NOMO-1 (cell line): ENCODE data around the gene GARIN3.

ENCODE experiments used
- DNase-seq, 2 experiments: peaks; one replicate each; lab custom pipeline; 2025; ENCODE audit not compliant: unreplicated experiment in 2 of 2; lab: John Stamatoyannopoulos, UW

Gene GARIN3

GRCh38 chr5:157166214-157167213 is at the start of gene GARIN3:
Gene GARIN3, minus strand, starts transcription at chr5:157166264. Its CDS starts 96 bp downstream, at chr5:157166168.
- no peak for DNase-seq

GRCh38 chr5:157215514-157216167 is 49.6 kb upstream of the GARIN3 start:
- no peak for DNase-seq

GRCh38 chr5:157214861-157215513 is 48.9 kb upstream of the GARIN3 start:
- DNase-seq = no peak

GRCh38 chr5:157214415-157214814 is 48.4 kb upstream of the GARIN3 start:
- DNase-seq = no peak

- no peak for DNase-seq
These were observed 47.6 kb upstream of the GARIN3 start for GRCh38 chr5:157213527-157214243.

GRCh38 chr5:157212307-157212706 is 46.2 kb upstream of the GARIN3 start:
- DNase-seq = peak; percentile 58 to 64

- peak in 1 of 2 experiments; percentile 14 for DNase-seq
These were observed 44.6 kb upstream of the GARIN3 start for GRCh38 chr5:157210652-157211051.

- no peak for DNase-seq
These were observed 39.6 kb upstream of the GARIN3 start for GRCh38 chr5:157205708-157206107.

GRCh38 chr5:157204765-157205164 is 38.7 kb upstream of the GARIN3 start:
- DNase-seq = peak; percentile 19 to 79

- DNase-seq = no peak
These were observed 37.4 kb upstream of the GARIN3 start for GRCh38 chr5:157203417-157203816.

- DNase-seq = no peak
These were observed 35.8 kb upstream of the GARIN3 start for GRCh38 chr5:157201857-157202256.

- no peak for DNase-seq
These were observed 32.4 kb upstream of the GARIN3 start for GRCh38 chr5:157198277-157198986.

GRCh38 chr5:157197086-157197485 is 31.0 kb upstream of the GARIN3 start:
- DNase-seq = no peak

GRCh38 chr5:157196045-157196444 is 30.0 kb upstream of the GARIN3 start:
- DNase-seq = no peak

GRCh38 chr5:157193699-157194424 is 27.8 kb upstream of the GARIN3 start:
- DNase-seq = no peak

- DNase-seq = no peak
These were observed 23.2 kb upstream of the GARIN3 start for GRCh38 chr5:157189223-157189622.

GRCh38 chr5:157188270-157188669 is 22.2 kb upstream of the GARIN3 start:
- DNase-seq = no peak

- no peak for DNase-seq
These were observed 21.1 kb upstream of the GARIN3 start for GRCh38 chr5:157187046-157187754.
